A549 (cell line): ENCODE measurements around the gene BAAT. TPM values are rescaled to one million over a fixed set of nuclear protein-coding genes. Genes with fewer than 3 reads are reported as not detected.
A peak's percentile ranks its signal among the peaks of the same experiment; 100 is the strongest.

Experiments
- ATAC-seq, 2 experiments: fragments of 200-7000 bp in 1 of 2; fragments of >200 bp in 1 of 2; cut with Nextera tagmentation in 1 of 2; cut with Tn5 transposase in 1 of 2; 3 replicates each; pipeline versions ENCODE4 v1.8.0 to v1.9.1; 2018 to 2020; ENCODE audit warnings: mild to moderate bottlenecking in 1 of 2, moderate library complexity in 1 of 2
- CTCF ChIA-PET: fragments of 300-600 bp; sonication (Branson Sonifier 250); formaldehyde crosslinking; extraction: SDS; loops from one replicate; lab custom pipeline; 2021; ENCODE audit warnings: antibody characterized with exemption, inconsistent platforms; lab: Yijun Ruan, JAX
- POLR2A ChIA-PET: fragments of 350-600 bp; formaldehyde crosslinking; extraction: SDS; loops from one replicate; lab custom pipeline; 2021; ENCODE audit warnings: antibody characterized with exemption, inconsistent platforms; lab: Yijun Ruan, JAX
- DNase-seq, 2 experiments: peaks; one replicate each; pipeline versions ENCODE4 v3.0.0 to v3.0.0-alpha.2; 2011 to 2016; ENCODE audit warnings: low read depth in 1 of 2, low spot score in 1 of 2
- FAIRE-seq: peaks from 2 replicates; lab custom pipeline; 2011; peaks lifted over from hg19 to GRCh38; lab: Jason Lieb, UNC
- H3K27ac ChIP-seq, 2 experiments: fragments of >200 bp; sonication (Bioruptor Twin); formaldehyde crosslinking; 3 replicates each; pipeline ENCODE4 v1.5.1; 2016 to 2017
- H3K4me1 ChIP-seq: fragments of >200 bp; sonication (Bioruptor Twin); formaldehyde crosslinking; 3 replicates; pipeline ENCODE4 v1.6.1; 2016
- H3K4me2 ChIP-seq: fragments of >200 bp; sonication (Bioruptor Twin); formaldehyde crosslinking; 3 replicates; pipeline ENCODE4 v1.6.1; 2016
- H3K4me3 ChIP-seq: fragments of >200 bp; sonication (Bioruptor Twin); formaldehyde crosslinking; 3 replicates; pipeline ENCODE4 v1.5.1; 2016
- H3K9me3 ChIP-seq: fragments of >200 bp; sonication (Bioruptor Twin); formaldehyde crosslinking; 3 replicates; pipeline ENCODE4 v1.6.1; 2016
- BHLHE40 ChIP-seq: IDR thresholded peaks from 2 replicates; pipeline ENCODE4 v1.6.1; 2012; ENCODE audit warnings: low read depth, low read length, inconsistent platforms
- CBX8 ChIP-seq: fragments of 200-600 bp; sonication (generic); IDR thresholded peaks from 2 replicates; pipeline ENCODE4 v1.6.1; 2016
- EHMT2 ChIP-seq: fragments of 200-600 bp; sonication (generic); IDR thresholded peaks from 2 replicates; pipeline ENCODE4 v1.6.1; 2016; ENCODE audit warnings: antibody characterized with exemption, low read depth, mild to moderate bottlenecking, moderate library complexity
- ESRRA ChIP-seq: fragments of 150-350 bp; IDR thresholded peaks from 2 replicates; pipeline ENCODE4 v1.6.1; 2014; ENCODE audit warnings: mild to moderate bottlenecking, low read length, borderline replicate concordance
- GATA3 ChIP-seq: IDR thresholded peaks from 2 replicates; pipeline ENCODE4 v1.6.1; 2012; ENCODE audit warnings: borderline replicate concordance
- HOXA7 ChIP-seq: fragments of 250-450 bp; sonication (Bioruptor Pico); IDR thresholded peaks from 2 replicates; pipeline ENCODE4 v1.5.0; 2020; ENCODE audit warnings: mild to moderate bottlenecking, moderate library complexity
- MYC ChIP-seq: IDR thresholded peaks from 2 replicates; pipeline ENCODE4 v1.6.1; 2012; ENCODE audit warnings: mild to moderate bottlenecking, inconsistent platforms, low read length, improper control_type of control experiment, borderline replicate concordance
- POLR2A ChIP-seq: IDR thresholded peaks from 2 replicates; pipeline ENCODE4 v1.6.1; 2012; ENCODE audit warnings: mild to moderate bottlenecking, low read length
- POLR2AphosphoS2 ChIP-seq: conservative IDR thresholded peaks from 2 replicates; pipeline ENCODE4 v1.6.1; 2012; ENCODE audit warnings: low read length, improper control_type of control experiment, inconsistent platforms
- RARB ChIP-seq: fragments of 250-450 bp; sonication (Bioruptor Pico); IDR thresholded peaks from 2 replicates; pipeline ENCODE4 v1.8.0; 2021; ENCODE audit warnings: mild to moderate bottlenecking, moderate library complexity
- RFX5 ChIP-seq: fragments of 450-650 bp; IDR thresholded peaks from 2 replicates; pipeline ENCODE4 v1.7.1; 2014; ENCODE audit warnings: antibody characterized with exemption, mild to moderate bottlenecking, moderate library complexity
- RNF2 ChIP-seq: fragments of 200-600 bp; sonication (generic); IDR thresholded peaks from 2 replicates; pipeline ENCODE4 v1.6.1; 2016; ENCODE audit warnings: low read depth, mild to moderate bottlenecking, antibody characterized with exemption, moderate library complexity, borderline replicate concordance
- TFCP2L1 ChIP-seq: fragments of 250-450 bp; sonication (Bioruptor Pico); IDR thresholded peaks from 2 replicates; pipeline ENCODE4 v1.5.0; 2021; ENCODE audit warnings: mild to moderate bottlenecking
- TP53 ChIP-seq: fragments of 250-450 bp; sonication (Bioruptor Pico); IDR thresholded peaks from 2 replicates; pipeline ENCODE4 v1.5.0; 2021; ENCODE audit warnings: mild to moderate bottlenecking, moderate library complexity
- ZC3H11A ChIP-seq: fragments of 450-650 bp; IDR thresholded peaks from 2 replicates; pipeline ENCODE4 v1.6.1; 2014; ENCODE audit warnings: antibody characterized with exemption, mild to moderate bottlenecking
- WGBS: methylation state at CpG from one replicate; pipeline ENCODE4 v1.1.6; 2017; ENCODE audit errors: missing lambda C conversion rate; 5-methylcytosine and 5-hydroxymethylcytosine counted together
- polyA plus RNA-seq, 4 experiments: library from polyadenylated mRNA; depleted of rRNA in 3 of 4; stranded (reverse); fragments of >200 nt; fragmentation: RNase III in 1 of 4; extraction: RNeasy Plus Mini Kit Qiagen cat#74134 plus additional on column Dnase treatment in 1 of 4; gene quantifications; 2 replicates in 3 of 4; 3 replicates in 1 of 4; pipeline ENCODE4 v1.2.3, GENCODE V29; 2011 to 2017
- TF ChIP-seq, protein P1 (sequence below): fragments of 150-350 bp; IDR thresholded peaks from 2 replicates; pipeline ENCODE4 v1.6.1; 2014; ENCODE audit warnings: low read depth, mild to moderate bottlenecking, low read length
- TF ChIP-seq, protein P2 (sequence below): fragments of 200-600 bp; sonication (generic); IDR thresholded peaks from 2 replicates; pipeline ENCODE4 v1.6.1; 2016; ENCODE audit warnings: antibody characterized with exemption, mild to moderate bottlenecking, moderate library complexity
- TF ChIP-seq, protein P3 (sequence below): IDR thresholded peaks from 2 replicates; pipeline ENCODE4 v1.6.1; 2012
- TF ChIP-seq, protein P4 (sequence below): fragments of >200 bp; sonication (Bioruptor Twin); formaldehyde crosslinking; IDR thresholded peaks from 3 replicates; pipeline ENCODE4 v1.5.1; 2016
- TF ChIP-seq, protein P5 (sequence below): fragments of 250-450 bp; sonication (Bioruptor Pico); IDR thresholded peaks from 2 replicates; pipeline ENCODE4 v1.5.0; 2020; ENCODE audit warnings: low read depth, mild to moderate bottlenecking, moderate library complexity

Gene BAAT
- polyA plus RNA-seq, 2 of the 4 experiments (the other 2 are of a cell fraction): 9.1 to 13.6 TPM

DNA sequence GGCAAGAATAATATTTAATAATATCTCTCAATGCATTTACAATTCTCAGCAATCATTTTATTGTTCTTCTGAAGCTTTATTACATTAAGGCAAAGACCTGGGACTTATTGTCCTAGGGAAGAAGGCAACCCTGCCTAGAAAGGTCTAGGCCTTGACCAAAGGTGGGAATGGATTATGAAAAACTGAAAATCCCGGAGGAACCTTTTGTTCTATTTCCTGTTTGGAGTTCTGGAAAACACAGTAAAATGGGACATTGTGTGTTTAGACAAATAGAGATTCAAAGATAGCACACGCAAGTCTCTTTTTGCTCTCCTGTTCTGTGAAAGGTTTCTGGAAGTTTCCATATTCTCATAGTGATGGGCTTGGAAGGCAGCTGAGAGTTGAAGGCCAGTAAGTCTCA lies 31.1 kb downstream of the BAAT start:
- no peak for FAIRE-seq
- WGBS: 95% methylated on average over 2 of the region's 2 CpGs
- peaks cover 28% of the 10 kb centered on the region for H3K4me1 ChIP-seq
- CTCF ChIA-PET: interaction anchor here (1.3 kb wide), 1 partner anchor 21 kb away, joined by 4 read pairs; no protein-coding TSS in a partner anchor
- TF ChIP-seq BHLHE40 (no peak), RARB (no peak), RNF2 (no peak), ZC3H11A (no peak), HOXA7 (no peak), TFCP2L1 (CRISPR knock-in tag) (no peak), RFX5 (no peak), CBX8 (no peak)
- TF ChIP-seq, protein P1, sequence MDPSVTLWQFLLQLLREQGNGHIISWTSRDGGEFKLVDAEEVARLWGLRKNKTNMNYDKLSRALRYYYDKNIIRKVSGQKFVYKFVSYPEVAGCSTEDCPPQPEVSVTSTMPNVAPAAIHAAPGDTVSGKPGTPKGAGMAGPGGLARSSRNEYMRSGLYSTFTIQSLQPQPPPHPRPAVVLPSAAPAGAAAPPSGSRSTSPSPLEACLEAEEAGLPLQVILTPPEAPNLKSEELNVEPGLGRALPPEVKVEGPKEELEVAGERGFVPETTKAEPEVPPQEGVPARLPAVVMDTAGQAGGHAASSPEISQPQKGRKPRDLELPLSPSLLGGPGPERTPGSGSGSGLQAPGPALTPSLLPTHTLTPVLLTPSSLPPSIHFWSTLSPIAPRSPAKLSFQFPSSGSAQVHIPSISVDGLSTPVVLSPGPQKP: no peak
- TF ChIP-seq, protein P2, sequence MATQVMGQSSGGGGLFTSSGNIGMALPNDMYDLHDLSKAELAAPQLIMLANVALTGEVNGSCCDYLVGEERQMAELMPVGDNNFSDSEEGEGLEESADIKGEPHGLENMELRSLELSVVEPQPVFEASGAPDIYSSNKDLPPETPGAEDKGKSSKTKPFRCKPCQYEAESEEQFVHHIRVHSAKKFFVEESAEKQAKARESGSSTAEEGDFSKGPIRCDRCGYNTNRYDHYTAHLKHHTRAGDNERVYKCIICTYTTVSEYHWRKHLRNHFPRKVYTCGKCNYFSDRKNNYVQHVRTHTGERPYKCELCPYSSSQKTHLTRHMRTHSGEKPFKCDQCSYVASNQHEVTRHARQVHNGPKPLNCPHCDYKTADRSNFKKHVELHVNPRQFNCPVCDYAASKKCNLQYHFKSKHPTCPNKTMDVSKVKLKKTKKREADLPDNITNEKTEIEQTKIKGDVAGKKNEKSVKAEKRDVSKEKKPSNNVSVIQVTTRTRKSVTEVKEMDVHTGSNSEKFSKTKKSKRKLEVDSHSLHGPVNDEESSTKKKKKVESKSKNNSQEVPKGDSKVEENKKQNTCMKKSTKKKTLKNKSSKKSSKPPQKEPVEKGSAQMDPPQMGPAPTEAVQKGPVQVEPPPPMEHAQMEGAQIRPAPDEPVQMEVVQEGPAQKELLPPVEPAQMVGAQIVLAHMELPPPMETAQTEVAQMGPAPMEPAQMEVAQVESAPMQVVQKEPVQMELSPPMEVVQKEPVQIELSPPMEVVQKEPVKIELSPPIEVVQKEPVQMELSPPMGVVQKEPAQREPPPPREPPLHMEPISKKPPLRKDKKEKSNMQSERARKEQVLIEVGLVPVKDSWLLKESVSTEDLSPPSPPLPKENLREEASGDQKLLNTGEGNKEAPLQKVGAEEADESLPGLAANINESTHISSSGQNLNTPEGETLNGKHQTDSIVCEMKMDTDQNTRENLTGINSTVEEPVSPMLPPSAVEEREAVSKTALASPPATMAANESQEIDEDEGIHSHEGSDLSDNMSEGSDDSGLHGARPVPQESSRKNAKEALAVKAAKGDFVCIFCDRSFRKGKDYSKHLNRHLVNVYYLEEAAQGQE: no peak
- TF ChIP-seq, protein P3, sequence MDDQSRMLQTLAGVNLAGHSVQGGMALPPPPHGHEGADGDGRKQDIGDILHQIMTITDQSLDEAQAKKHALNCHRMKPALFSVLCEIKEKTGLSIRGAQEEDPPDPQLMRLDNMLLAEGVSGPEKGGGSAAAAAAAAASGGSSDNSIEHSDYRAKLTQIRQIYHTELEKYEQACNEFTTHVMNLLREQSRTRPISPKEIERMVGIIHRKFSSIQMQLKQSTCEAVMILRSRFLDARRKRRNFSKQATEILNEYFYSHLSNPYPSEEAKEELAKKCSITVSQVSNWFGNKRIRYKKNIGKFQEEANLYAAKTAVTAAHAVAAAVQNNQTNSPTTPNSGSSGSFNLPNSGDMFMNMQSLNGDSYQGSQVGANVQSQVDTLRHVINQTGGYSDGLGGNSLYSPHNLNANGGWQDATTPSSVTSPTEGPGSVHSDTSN: no peak
- TF ChIP-seq, protein P4, sequence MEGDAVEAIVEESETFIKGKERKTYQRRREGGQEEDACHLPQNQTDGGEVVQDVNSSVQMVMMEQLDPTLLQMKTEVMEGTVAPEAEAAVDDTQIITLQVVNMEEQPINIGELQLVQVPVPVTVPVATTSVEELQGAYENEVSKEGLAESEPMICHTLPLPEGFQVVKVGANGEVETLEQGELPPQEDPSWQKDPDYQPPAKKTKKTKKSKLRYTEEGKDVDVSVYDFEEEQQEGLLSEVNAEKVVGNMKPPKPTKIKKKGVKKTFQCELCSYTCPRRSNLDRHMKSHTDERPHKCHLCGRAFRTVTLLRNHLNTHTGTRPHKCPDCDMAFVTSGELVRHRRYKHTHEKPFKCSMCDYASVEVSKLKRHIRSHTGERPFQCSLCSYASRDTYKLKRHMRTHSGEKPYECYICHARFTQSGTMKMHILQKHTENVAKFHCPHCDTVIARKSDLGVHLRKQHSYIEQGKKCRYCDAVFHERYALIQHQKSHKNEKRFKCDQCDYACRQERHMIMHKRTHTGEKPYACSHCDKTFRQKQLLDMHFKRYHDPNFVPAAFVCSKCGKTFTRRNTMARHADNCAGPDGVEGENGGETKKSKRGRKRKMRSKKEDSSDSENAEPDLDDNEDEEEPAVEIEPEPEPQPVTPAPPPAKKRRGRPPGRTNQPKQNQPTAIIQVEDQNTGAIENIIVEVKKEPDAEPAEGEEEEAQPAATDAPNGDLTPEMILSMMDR: no peak
- no peak for DNase-seq
- H3K27ac ChIP-seq: peak overlapping the region; percentile 96 to 98
- POLR2A ChIA-PET: interaction anchor here (1.0 kb wide), 1 partner anchor 30 kb away, joined by 3 read pairs; no protein-coding TSS in a partner anchor
- ATAC-seq: no peak
- peak overlapping the region; percentile 74 for H3K4me2 ChIP-seq
- H3K4me3 ChIP-seq: no peak overlapping the region
- H3K9me3 ChIP-seq: peaks cover 15% of the 10 kb centered on the region; the same call in 2 of the 3 replicates

DNA sequence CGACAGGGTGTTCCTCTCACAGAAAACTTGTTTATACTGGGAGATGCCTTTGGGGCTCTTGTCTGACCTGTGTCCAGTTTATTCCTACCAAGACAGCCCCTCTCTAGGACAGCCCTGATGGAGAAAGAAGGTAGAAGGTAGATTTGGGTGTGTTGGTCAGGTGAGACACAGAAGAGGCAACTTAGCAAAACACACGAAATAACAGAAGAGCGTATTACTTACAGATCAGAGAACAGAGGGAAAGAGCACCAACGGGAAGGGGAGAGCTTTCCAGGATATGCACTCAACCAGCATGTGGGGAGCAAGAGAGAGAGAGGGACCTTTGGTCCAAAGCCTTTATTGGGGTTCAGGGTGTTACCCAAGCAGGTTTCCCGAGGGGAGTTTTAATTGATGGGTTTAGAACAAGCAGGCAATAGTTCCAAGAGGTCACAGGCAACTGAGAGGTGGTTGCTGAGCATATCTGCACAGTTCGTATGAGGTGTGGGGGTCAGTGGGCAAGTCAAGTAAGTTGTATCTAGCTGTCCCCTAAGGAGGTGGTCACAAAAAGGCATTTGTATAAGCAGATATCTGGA lies 31.8 kb downstream of the BAAT start:
- Histone ChIP-seq H3K9me3 (peaks cover 15% of the 10 kb centered on the region; the same call in 2 of the 3 replicates), H3K4me2 (no peak overlapping the region), H3K4me1 (peaks cover 28% of the 10 kb centered on the region), H3K27ac (peak overlapping the region; percentile 96 to 98), H3K4me3 (no peak overlapping the region)
- POLR2A ChIA-PET: interaction anchor here (0.5 kb wide), 1 partner anchor 21 kb away, joined by 3 read pairs; no protein-coding TSS in a partner anchor
- ATAC-seq (no peak), FAIRE-seq (no peak), DNase-seq (no peak)
- TF ChIP-seq POLR2AphosphoS2 (no peak), TP53 (no peak), EHMT2 (no peak), ESRRA (no peak), CBX8 (no peak), GATA3 (no peak), POLR2A (no peak), MYC (no peak)
- TF ChIP-seq, protein P5, sequence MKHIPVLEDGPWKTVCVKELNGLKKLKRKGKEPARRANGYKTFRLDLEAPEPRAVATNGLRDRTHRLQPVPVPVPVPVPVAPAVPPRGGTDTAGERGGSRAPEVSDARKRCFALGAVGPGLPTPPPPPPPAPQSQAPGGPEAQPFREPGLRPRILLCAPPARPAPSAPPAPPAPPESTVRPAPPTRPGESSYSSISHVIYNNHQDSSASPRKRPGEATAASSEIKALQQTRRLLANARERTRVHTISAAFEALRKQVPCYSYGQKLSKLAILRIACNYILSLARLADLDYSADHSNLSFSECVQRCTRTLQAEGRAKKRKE (CRISPR knock-in tag): no peak
- TF ChIP-seq, protein P4: no peak
- WGBS: 79% methylated on average over 6 of the region's 6 CpGs
- CTCF ChIA-PET: no interaction called here
